ENCODE results near the gene CTDNEP1. TPM values are rescaled to one million over a fixed set of nuclear protein-coding genes. Genes with fewer than 3 reads are reported as not detected.
A peak's percentile ranks its signal among the peaks of the same experiment; 100 is the strongest.

CTDNEP1 gene
- total RNA-seq, 1 donor from 2014 or later = 103 TPM

DNA sequence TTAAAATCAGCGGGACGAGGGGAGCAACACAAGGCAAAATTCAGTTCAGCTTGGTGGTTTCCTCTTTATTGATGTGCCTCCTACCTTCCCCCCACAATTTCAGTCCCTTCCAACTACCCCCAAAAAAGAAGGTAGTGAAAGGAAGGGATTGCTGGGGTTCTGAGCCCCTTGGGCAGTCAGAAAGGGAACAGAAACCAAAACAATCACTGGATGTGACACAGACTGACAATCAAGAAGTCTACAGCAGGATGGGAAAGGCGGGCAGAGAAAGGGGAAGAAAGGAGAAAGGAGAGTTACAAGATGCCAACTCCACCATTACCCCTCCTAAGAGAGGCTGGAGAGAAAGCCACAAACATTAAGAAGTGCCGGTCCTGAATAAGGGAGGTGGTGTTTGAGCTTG is 11.2 kb downstream of the CTDNEP1 start:
- Histone ChIP-seq H3K79me2 (ENCODE audit: insufficient read depth, low read length) (peaks cover 65% of the 10 kb centered on the region), H2AFZ (ENCODE audit: low read depth, low read length) (no peak overlapping the region), H3K9ac (ENCODE audit: low read length) (peak overlapping the region; percentile 99), H3K4me3 (ENCODE audit: insufficient read depth, low read depth, low read length) (peak overlapping the region; percentile 92), H3K36me3 (ENCODE audit: insufficient read depth, low read length) (peaks cover 32% of the 10 kb centered on the region), H3K9me3 (ENCODE audit: insufficient read depth, low read depth, low read length) (no peaks in the 10 kb centered on the region), H3K27ac (ENCODE audit: low read depth, low read length) (no peak overlapping the region), H4K20me1 (ENCODE audit: insufficient read depth, low read length) (peaks cover 29% of the 10 kb centered on the region), H3K4me2 (ENCODE audit: low read length) (peak overlapping the region; percentile 99), H3K27me3 (ENCODE audit: insufficient read depth, low read length) (no peaks in the 10 kb centered on the region), H3K4me1 (ENCODE audit: insufficient read depth, low read length) (peaks cover 35% of the 10 kb centered on the region)
- FAIRE-seq (no peak), DNase-seq (ENCODE audit: low read depth) (no peak)
- Mint-ChIP-seq H3K9me3 (ENCODE audit: unreplicated experiment) (no peaks in the 10 kb centered on the region), H3K4me1 (ENCODE audit: low read depth, unreplicated experiment) (peaks cover 29% of the 10 kb centered on the region), H3K36me3 (ENCODE audit: low read depth, unreplicated experiment) (peaks cover 14% of the 10 kb centered on the region), H3K27me3 (ENCODE audit: low read depth, unreplicated experiment) (no peaks in the 10 kb centered on the region), H3K27ac (ENCODE audit: unreplicated experiment) (peak overlapping the region; percentile 98), H3K4me3 (ENCODE audit: unreplicated experiment) (peak overlapping the region; percentile 94)
- no peak for TF ChIP-seq EZH2 (IDR thresholded peaks at IDR 0.05; ENCODE audit: insufficient read depth, low read length)

DNA sequence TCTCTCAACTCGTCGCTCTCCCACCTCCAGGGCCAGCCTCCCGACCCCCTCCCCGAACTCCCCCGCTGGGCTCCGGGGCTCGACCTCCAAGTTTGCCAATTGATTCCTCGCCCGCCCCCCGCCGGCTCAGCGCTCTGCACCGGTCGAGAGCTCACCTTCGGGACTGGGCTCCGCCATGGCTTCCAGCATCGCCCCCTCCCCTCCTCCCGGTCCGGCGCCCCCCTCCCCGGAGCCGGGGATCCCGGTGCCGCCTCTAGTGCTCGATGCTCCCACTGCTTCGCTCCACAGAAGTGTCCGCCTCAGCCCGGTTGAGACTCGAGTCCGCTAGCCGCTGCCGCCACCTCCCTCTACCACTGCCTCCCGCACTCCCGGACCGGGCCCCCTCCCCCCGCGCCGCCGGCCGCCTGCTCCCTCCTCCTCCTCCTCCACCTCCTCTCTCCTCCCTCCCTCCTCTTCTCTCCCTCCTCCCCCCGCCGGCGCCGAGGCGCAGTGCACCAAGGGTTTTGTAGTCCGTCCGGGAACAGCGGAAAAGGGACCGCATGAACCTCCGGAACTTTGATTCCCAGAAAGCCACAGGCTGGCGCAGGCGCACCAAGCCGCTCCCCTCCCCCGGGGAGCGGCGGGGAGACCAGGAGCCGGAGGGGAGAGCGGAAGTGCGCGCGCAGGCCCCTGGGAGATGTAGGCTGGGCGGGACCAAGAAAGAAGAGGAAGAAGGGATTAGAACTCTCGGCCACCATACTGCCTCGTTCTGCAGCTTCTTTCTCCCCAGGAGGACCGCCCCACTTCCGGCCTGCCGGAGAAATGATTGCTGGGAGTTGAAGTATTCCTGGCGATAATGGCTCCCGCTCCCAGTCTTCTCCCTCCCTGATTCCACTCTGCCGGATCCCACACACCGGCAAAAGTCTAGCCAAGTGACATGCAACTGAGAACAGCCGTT is 12.2 kb downstream of the CTDNEP1 start, which contains the start of gene PHF23:
Gene PHF23 (minus strand): TSS at position 367 of the 937 bp plus-strand sequence. CDS start 178 bp downstream, at position 189.
- Mint-ChIP-seq H3K27ac (ENCODE audit: unreplicated experiment) (peak within 1 kb of the TSS; percentile 99), H3K9me3 (ENCODE audit: unreplicated experiment) (no peaks in the 10 kb centered on the region), H3K36me3 (ENCODE audit: low read depth, unreplicated experiment) (peaks cover 16% of the 10 kb centered on the region), H3K4me3 (ENCODE audit: unreplicated experiment) (peak within 1 kb of the TSS; percentile 94), H3K27me3 (ENCODE audit: low read depth, unreplicated experiment) (no peaks in the 10 kb centered on the region), H3K4me1 (ENCODE audit: low read depth, unreplicated experiment) (peaks cover 39% of the 10 kb centered on the region)
- peak within 1 kb of the TSS; percentile 99 for H3K4me2 ChIP-seq (ENCODE audit: low read length)
- H3K36me3 ChIP-seq (ENCODE audit: insufficient read depth, low read length) = peaks cover 33% of the 10 kb centered on the region
- H4K20me1 ChIP-seq (ENCODE audit: insufficient read depth, low read length) = peaks cover 36% of the 10 kb centered on the region
- H3K4me3 ChIP-seq (ENCODE audit: insufficient read depth, low read depth, low read length) = peak within 1 kb of the TSS; percentile 92
- peak within 1 kb of the TSS; percentile 99 for H3K9ac ChIP-seq (ENCODE audit: low read length)
- peaks cover 74% of the 10 kb centered on the region for H3K79me2 ChIP-seq (ENCODE audit: insufficient read depth, low read length)
- FAIRE-seq (peak; percentile 59), DNase-seq (ENCODE audit: low read depth) (peak; percentile 99)
- peaks cover 45% of the 10 kb centered on the region for H3K4me1 ChIP-seq (ENCODE audit: insufficient read depth, low read length)
- H3K9me3 ChIP-seq (ENCODE audit: insufficient read depth, low read depth, low read length) = no peaks in the 10 kb centered on the region
- TF ChIP-seq, protein P1, sequence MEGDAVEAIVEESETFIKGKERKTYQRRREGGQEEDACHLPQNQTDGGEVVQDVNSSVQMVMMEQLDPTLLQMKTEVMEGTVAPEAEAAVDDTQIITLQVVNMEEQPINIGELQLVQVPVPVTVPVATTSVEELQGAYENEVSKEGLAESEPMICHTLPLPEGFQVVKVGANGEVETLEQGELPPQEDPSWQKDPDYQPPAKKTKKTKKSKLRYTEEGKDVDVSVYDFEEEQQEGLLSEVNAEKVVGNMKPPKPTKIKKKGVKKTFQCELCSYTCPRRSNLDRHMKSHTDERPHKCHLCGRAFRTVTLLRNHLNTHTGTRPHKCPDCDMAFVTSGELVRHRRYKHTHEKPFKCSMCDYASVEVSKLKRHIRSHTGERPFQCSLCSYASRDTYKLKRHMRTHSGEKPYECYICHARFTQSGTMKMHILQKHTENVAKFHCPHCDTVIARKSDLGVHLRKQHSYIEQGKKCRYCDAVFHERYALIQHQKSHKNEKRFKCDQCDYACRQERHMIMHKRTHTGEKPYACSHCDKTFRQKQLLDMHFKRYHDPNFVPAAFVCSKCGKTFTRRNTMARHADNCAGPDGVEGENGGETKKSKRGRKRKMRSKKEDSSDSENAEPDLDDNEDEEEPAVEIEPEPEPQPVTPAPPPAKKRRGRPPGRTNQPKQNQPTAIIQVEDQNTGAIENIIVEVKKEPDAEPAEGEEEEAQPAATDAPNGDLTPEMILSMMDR (IDR thresholded peaks at IDR 0.05; ENCODE audit: insufficient read depth, low read depth, low read length) = no peak
- no peak for TF ChIP-seq EZH2 (IDR thresholded peaks at IDR 0.05; ENCODE audit: insufficient read depth, low read length)
- H3K27me3 ChIP-seq (ENCODE audit: insufficient read depth, low read length) = no peaks in the 10 kb centered on the region
- H2AFZ ChIP-seq (ENCODE audit: low read depth, low read length) = no peak within 1 kb of the TSS
- H3K27ac ChIP-seq (ENCODE audit: low read depth, low read length) = peak within 1 kb of the TSS; percentile 73

DNA sequence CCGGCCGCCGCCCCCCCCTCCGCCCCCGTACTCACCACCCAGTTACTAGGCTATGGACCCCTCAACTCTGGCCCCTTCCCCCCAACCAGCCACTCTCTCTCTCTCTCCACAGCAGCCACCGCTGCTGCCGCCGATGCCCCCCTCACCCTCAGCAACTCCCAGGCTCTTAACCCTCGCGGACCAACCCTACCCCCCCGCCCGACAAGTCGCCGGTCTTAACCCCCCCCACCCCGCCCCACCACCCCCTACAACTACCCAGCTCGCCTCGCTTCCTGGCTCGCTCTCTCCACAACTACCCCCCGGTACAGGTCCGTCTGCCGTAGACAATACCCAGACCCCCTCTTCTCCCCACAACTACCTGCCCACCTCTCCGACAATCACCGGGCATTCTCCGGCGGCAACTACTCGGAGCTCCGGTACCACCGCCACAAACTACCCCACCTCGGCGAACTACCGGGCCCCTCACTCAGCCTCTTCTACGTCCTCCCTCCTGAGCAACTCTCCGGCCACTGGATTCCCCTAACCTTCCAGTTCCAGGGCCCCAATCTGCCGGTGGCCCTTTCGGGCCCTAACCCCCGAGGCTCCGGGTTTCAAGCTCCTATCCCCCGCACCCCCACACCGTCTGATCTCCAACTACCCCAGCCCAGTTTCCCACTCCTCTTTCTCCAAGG is 13.0 kb downstream of the CTDNEP1 start:
- TF ChIP-seq, protein P1 (IDR thresholded peaks at IDR 0.05; ENCODE audit: insufficient read depth, low read depth, low read length) = no peak
- no peak for TF ChIP-seq EZH2 (IDR thresholded peaks at IDR 0.05; ENCODE audit: insufficient read depth, low read length)
- peak overlapping the region; percentile 99 for H3K27ac Mint-ChIP-seq (ENCODE audit: unreplicated experiment)
- H3K36me3 Mint-ChIP-seq (ENCODE audit: low read depth, unreplicated experiment) = peaks cover 16% of the 10 kb centered on the region
- peak overlapping the region; percentile 91 for H3K4me3 ChIP-seq (ENCODE audit: insufficient read depth, low read depth, low read length)
- DNase-seq (ENCODE audit: low read depth) (no peak), FAIRE-seq (no peak)
- H3K79me2 ChIP-seq (ENCODE audit: insufficient read depth, low read length) = peaks cover 80% of the 10 kb centered on the region
- H3K4me2 ChIP-seq (ENCODE audit: low read length) = peak overlapping the region; percentile 85
- peak overlapping the region; percentile 73 for H3K27ac ChIP-seq (ENCODE audit: low read depth, low read length)
- H3K36me3 ChIP-seq (ENCODE audit: insufficient read depth, low read length) = peaks cover 30% of the 10 kb centered on the region
- peak overlapping the region; percentile 96 for H3K9ac ChIP-seq (ENCODE audit: low read length)
- no peaks in the 10 kb centered on the region for H3K9me3 ChIP-seq (ENCODE audit: insufficient read depth, low read depth, low read length)
- no peaks in the 10 kb centered on the region for H3K27me3 Mint-ChIP-seq (ENCODE audit: low read depth, unreplicated experiment)
- no peaks in the 10 kb centered on the region for H3K9me3 Mint-ChIP-seq (ENCODE audit: unreplicated experiment)
- peak overlapping the region; percentile 94 for H3K4me3 Mint-ChIP-seq (ENCODE audit: unreplicated experiment)
- peaks cover 45% of the 10 kb centered on the region for H3K4me1 ChIP-seq (ENCODE audit: insufficient read depth, low read length)
- no peaks in the 10 kb centered on the region for H3K27me3 ChIP-seq (ENCODE audit: insufficient read depth, low read length)
- H4K20me1 ChIP-seq (ENCODE audit: insufficient read depth, low read length) = peaks cover 36% of the 10 kb centered on the region
- H2AFZ ChIP-seq (ENCODE audit: low read depth, low read length) = no peak overlapping the region
- peaks cover 41% of the 10 kb centered on the region for H3K4me1 Mint-ChIP-seq (ENCODE audit: low read depth, unreplicated experiment)

Data from astrocyte (in vitro differentiated cells and primary cell).